B cell (primary cell): ENCODE measurements around the gene LRPPRC. TPM values are rescaled to one million over a fixed set of nuclear protein-coding genes. Genes with fewer than 3 reads are reported as not detected.

ENCODE experiments used
- ATAC-seq: fragments of 200-7000 bp; cut with Tn5 transposase; one replicate; pipeline ENCODE4 v1.10.0; 2021; ENCODE audit warnings: low read depth, mild to moderate bottlenecking, moderate number of reproducible peaks, moderate library complexity
- CTCF ChIA-PET: fragments of 350-600 bp; sonication (Branson Sonifier 250); formaldehyde crosslinking; loops from one replicate; lab custom pipeline; 2021; ENCODE audit warnings: antibody characterized with exemption, inconsistent platforms; lab: Charles Lee
- POLR2A ChIA-PET: fragments of 350-600 bp; sonication (Branson Sonifier 250); formaldehyde crosslinking; loops from one replicate; lab custom pipeline; 2021; ENCODE audit warnings: antibody characterized with exemption; lab: Charles Lee
- DNase-seq: peaks from one replicate; pipeline ENCODE4 v3.0.0; 2013
- H2AFZ ChIP-seq: 2 replicates; pipeline ENCODE4 v1.6.1; 2012; ENCODE audit warnings: mild to moderate bottlenecking, low read depth, low read length; ENCODE audit not compliant: insufficient read depth, poor library complexity, severe bottlenecking
- H3K27ac ChIP-seq, 2 donors: 1 replicate in 1 of 2; 2 replicates in 1 of 2; pipeline ENCODE4 v1.5.1; 2012 to 2013; ENCODE audit warnings: low read length in 2 of 2, mild to moderate bottlenecking in 2 of 2, moderate library complexity in 1 of 2
- H3K27me3 ChIP-seq, 4 experiments: fragments of 200-600 bp in 1 of 4; sonication (generic) in 1 of 4; replicated peaks in 1 of 4; 1 replicate in 2 of 4; 2 replicates in 2 of 4; pipeline versions ENCODE4 v1.6.1 to v1.7.0; 2013 to 2016; ENCODE audit warnings: low read length in 3 of 4, mild to moderate bottlenecking in 2 of 4, mixed read lengths in 1 of 4, moderate library complexity in 1 of 4; ENCODE audit not compliant: insufficient read depth in 4 of 4, control insufficient read depth in 3 of 4; ENCODE audit errors: control extremely low read depth in 1 of 4
- H3K36me3 ChIP-seq, 2 experiments: replicated peaks in 1 of 2; 1 replicate in 1 of 2; 2 replicates in 1 of 2; pipeline versions ENCODE4 v1.6.1 to v1.7.1; 2013; ENCODE audit warnings: low read length in 1 of 2; ENCODE audit not compliant: insufficient read depth in 2 of 2, control insufficient read depth in 1 of 2; ENCODE audit errors: control extremely low read depth in 1 of 2, extremely low read depth in 1 of 2
- H3K4me1 ChIP-seq, 2 donors: fragments of 200-600 bp in 1 of 2; sonication (generic) in 1 of 2; 1 replicate in 1 of 2; 2 replicates in 1 of 2; pipeline versions ENCODE4 v1.5.1 to v1.6.1; 2013 to 2017; ENCODE audit warnings: low read length in 2 of 2; ENCODE audit not compliant: control insufficient read depth in 2 of 2, insufficient read depth in 2 of 2
- H3K4me2 ChIP-seq: replicated peaks from 2 replicates; pipeline ENCODE3; 2012; ENCODE audit warnings: mild to moderate bottlenecking, low read depth, low read length; ENCODE audit not compliant: poor library complexity, severe bottlenecking
- H3K4me3 ChIP-seq, 5 experiments: fragments of 200-600 bp in 1 of 5; sonication (generic) in 1 of 5; 1 replicate in 3 of 5; 2 replicates in 2 of 5; pipeline versions ENCODE4 v1.5.1 to v1.7.0; 2011 to 2016; ENCODE audit warnings: low read length in 4 of 5, mild to moderate bottlenecking in 4 of 5, low read depth in 2 of 5, control low read depth in 1 of 5, moderate library complexity in 1 of 5; ENCODE audit not compliant: insufficient read depth in 1 of 5; ENCODE audit errors: control extremely low read depth in 1 of 5, extremely low read depth in 1 of 5
- H3K79me2 ChIP-seq: fragments of 200-600 bp; sonication (generic); one replicate; pipeline ENCODE4 v1.6.0; 2016; ENCODE audit warnings: low read length; ENCODE audit not compliant: control insufficient read depth, insufficient read depth
- H3K9ac ChIP-seq: fragments of 200-600 bp; sonication (generic); 2 replicates; pipeline ENCODE4 v1.6.1; 2017; ENCODE audit warnings: mild to moderate bottlenecking, low read length, moderate library complexity
- H3K9me3 ChIP-seq, 3 donors: one replicate each; pipeline versions ENCODE4 v1.6.1 to v1.7.1; 2013; ENCODE audit warnings: low read length in 2 of 3; ENCODE audit not compliant: control insufficient read depth in 2 of 3, insufficient read depth in 1 of 3; ENCODE audit errors: control extremely low read depth in 1 of 3
- H4K20me1 ChIP-seq: 2 replicates; pipeline ENCODE4 v1.6.0; 2012; ENCODE audit warnings: mild to moderate bottlenecking, low read length; ENCODE audit not compliant: insufficient read depth, control insufficient read depth, poor library complexity, severe bottlenecking
- H3K27ac Mint-ChIP-seq: one replicate; pipeline ENCODE4 v1.8.0; 2021; ENCODE audit warnings: mixed read lengths
- H3K27me3 Mint-ChIP-seq: one replicate; pipeline ENCODE4 v1.8.0; 2021; ENCODE audit warnings: mixed read lengths
- H3K4me1 Mint-ChIP-seq: one replicate; pipeline ENCODE4 v1.8.0; 2021; ENCODE audit warnings: mixed read lengths
- H3K4me3 Mint-ChIP-seq: one replicate; pipeline ENCODE4 v1.8.0; 2021; ENCODE audit warnings: mixed read lengths
- H3K9me3 Mint-ChIP-seq: one replicate; pipeline ENCODE4 v1.8.0; 2022; ENCODE audit warnings: mixed read lengths; ENCODE audit not compliant: insufficient read depth
- CTCF ChIP-seq: fragments of 200-600 bp; IDR thresholded peaks from one replicate; pipeline ENCODE4 v1.8.0; 2022; ENCODE audit warnings: antibody characterized with exemption, mild to moderate bottlenecking
- EZH2 ChIP-seq: IDR thresholded peaks from 2 replicates; pipeline ENCODE4 v1.6.1; 2012; ENCODE audit warnings: borderline replicate concordance, low read depth, mild to moderate bottlenecking, moderate library complexity, low read length; ENCODE audit not compliant: insufficient read depth, poor library complexity, severe bottlenecking
- WGBS: methylation state at CpG from one replicate; pipeline ENCODE4 v1.1.5; 2013; ENCODE audit warnings: missing lambda C conversion rate; ENCODE audit not compliant: insufficient coverage; 5-methylcytosine and 5-hydroxymethylcytosine counted together
- intact Hi-C: fragments of 100-400 bp; cut with micrococcal nuclease; formaldehyde crosslinking; loops from one replicate; pipeline ENCODE4 v1.10.0; 2022
- polyA plus RNA-seq: library from polyadenylated mRNA; depleted of rRNA; stranded (reverse); fragments of >200 nt; gene quantifications from 2 replicates; pipeline ENCODE4 v1.2.3, GENCODE V29; 2012
- total RNA-seq, 2 donors: library from RNA; stranded (reverse); fragments of 120-200 nt in 1 of 2; gene quantifications; 1 replicate in 1 of 2; 2 replicates in 1 of 2; pipeline versions ENCODE4 v1.2.3 to v1.2.4, GENCODE V29; 2013 to 2022

LRPPRC gene
- total and polyA plus RNA-seq, 2 donors (not counting 1 experiment from before 2014, with no cell fraction given), result 17.6 to 75.6 TPM

DNA sequence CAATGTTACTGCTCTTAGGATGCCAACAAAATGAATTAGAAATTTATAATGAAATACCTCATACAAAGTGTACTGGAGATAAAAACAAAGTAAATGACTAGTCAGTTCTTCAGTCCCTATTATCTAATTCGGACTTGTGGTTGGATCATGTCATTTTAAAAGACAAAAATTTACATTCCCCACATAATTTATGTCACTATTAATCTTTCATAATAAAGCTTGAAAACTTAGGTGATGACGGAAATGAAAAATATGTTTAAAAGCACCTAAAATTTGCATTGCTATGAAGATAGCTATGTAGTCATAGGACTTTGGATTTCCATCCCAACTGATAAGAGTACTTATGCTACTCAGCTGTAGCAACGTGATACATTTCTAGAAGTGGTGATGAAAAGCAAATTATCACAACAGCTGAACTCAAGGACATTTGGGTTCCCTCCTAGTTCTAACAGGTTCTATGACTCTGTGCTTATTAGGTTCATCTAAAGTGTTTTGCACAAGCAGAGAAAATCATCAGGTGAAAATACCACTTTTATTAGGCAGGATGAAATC is 58.4 kb downstream of the LRPPRC start:
- intact Hi-C loops, result no loop called here
- H3K4me3 ChIP-seq, result no peak overlapping the region
- H3K4me2 ChIP-seq, result no peak overlapping the region
- no CpG with 5 or more reads among the region's 3 CpGs for WGBS
- no peak overlapping the region for H3K27ac ChIP-seq
- H3K79me2 ChIP-seq, result no peaks in the 10 kb centered on the region
- Mint-ChIP-seq H3K4me1 (no peaks in the 10 kb centered on the region), H3K4me3 (no peak overlapping the region), H3K27ac (no peak overlapping the region), H3K27me3 (no peaks in the 10 kb centered on the region), H3K9me3 (no peaks in the 10 kb centered on the region)
- DNase-seq, result no peak
- no peaks in the 10 kb centered on the region for H3K4me1 ChIP-seq
- no peak for ATAC-seq
- no peak overlapping the region for H2AFZ ChIP-seq
- POLR2A ChIA-PET, result no interaction called here
- H3K9ac ChIP-seq, result no peak overlapping the region
- no peaks in the 10 kb centered on the region for H4K20me1 ChIP-seq
- CTCF ChIA-PET, result no interaction called here
- H3K27me3 ChIP-seq, result no peaks in the 10 kb centered on the region
- no peak for TF ChIP-seq EZH2
- TF ChIP-seq CTCF, result no peak
- H3K36me3 ChIP-seq, result peaks cover 23 to 45% of the 10 kb centered on the region in 2 experiments
- H3K9me3 ChIP-seq, result no peaks in the 10 kb centered on the region

- H3K27ac ChIP-seq, result no peak overlapping the region
- intact Hi-C loops, result no loop called here
- ATAC-seq, result no peak
- no peak for DNase-seq
- Mint-ChIP-seq H3K27ac (no peak overlapping the region), H3K4me3 (no peak overlapping the region), H3K27me3 (no peaks in the 10 kb centered on the region), H3K9me3 (no peaks in the 10 kb centered on the region), H3K4me1 (no peaks in the 10 kb centered on the region)
- no CpG with 5 or more reads among the region's 4 CpGs for WGBS
- no peak overlapping the region for H3K4me2 ChIP-seq
- no peaks in the 10 kb centered on the region for H3K9me3 ChIP-seq
- ChIA-PET CTCF (no interaction called here), POLR2A (no interaction called here)
- TF ChIP-seq EZH2 (no peak), CTCF (no peak)
- no peaks in the 10 kb centered on the region for H3K4me1 ChIP-seq
- H3K27me3 ChIP-seq, result no peaks in the 10 kb centered on the region
- H4K20me1 ChIP-seq, result no peaks in the 10 kb centered on the region
- H2AFZ ChIP-seq, result no peak overlapping the region
- H3K36me3 ChIP-seq, result peaks cover 17 to 44% of the 10 kb centered on the region in 2 experiments
- H3K79me2 ChIP-seq, result no peaks in the 10 kb centered on the region
- H3K9ac ChIP-seq, result no peak overlapping the region
- no peak overlapping the region for H3K4me3 ChIP-seq
Measured at GRCh38 chr2:43934567-43934966, 61.2 kb downstream of the LRPPRC start.
